Keratinocyte (primary cell): ENCODE measurements around the gene PRSS48. TPM values are rescaled to one million over a fixed set of nuclear protein-coding genes. Genes with fewer than 3 reads are reported as not detected.
A peak's percentile ranks its signal among the peaks of the same experiment; 100 is the strongest.

Experiments
- DNase-seq: peaks from one replicate; pipeline ENCODE4 v3.0.0-alpha.2; 2011; ENCODE audit warnings: low read depth, missing footprints, low spot score
- FAIRE-seq: peaks from 2 replicates; lab custom pipeline; 2011; peaks lifted over from hg19 to GRCh38; lab: Jason Lieb, UNC
- H2AFZ ChIP-seq: 2 replicates; pipeline ENCODE4 v1.6.0; 2012; ENCODE audit warnings: low read length, control low read depth, inconsistent platforms; ENCODE audit not compliant: control insufficient read depth
- H3K27ac ChIP-seq: 2 replicates; pipeline ENCODE4 v1.5.1; 2011; ENCODE audit warnings: low read length; ENCODE audit not compliant: control insufficient read depth, insufficient read depth
- H3K27me3 ChIP-seq: 3 replicates; pipeline ENCODE4 v1.6.0; 2011; ENCODE audit warnings: low read length; ENCODE audit not compliant: control insufficient read depth, insufficient read depth; ENCODE audit errors: extremely low read depth
- H3K36me3 ChIP-seq, 2 experiments: 2 replicates in 1 of 2; 3 replicates in 1 of 2; pipeline ENCODE4 v1.5.1; 2011; ENCODE audit warnings: low read length in 2 of 2, mild to moderate bottlenecking in 1 of 2; ENCODE audit not compliant: control insufficient read depth in 2 of 2, insufficient read depth in 2 of 2; ENCODE audit errors: extremely low read depth in 1 of 2
- H3K4me1 ChIP-seq: 3 replicates; pipeline ENCODE4 v1.5.1; 2011; ENCODE audit warnings: low read length; ENCODE audit not compliant: control insufficient read depth, insufficient read depth; ENCODE audit errors: extremely low read depth
- H3K4me2 ChIP-seq: 3 replicates; pipeline ENCODE4 v1.6.0; 2011; ENCODE audit warnings: low read depth, low read length; ENCODE audit not compliant: control insufficient read depth, insufficient read depth; ENCODE audit errors: extremely low read depth
- H3K4me3 ChIP-seq, 3 experiments: fragments of 200-600 bp in 1 of 3; sonication (generic) in 1 of 3; 2 replicates in 2 of 3; 3 replicates in 1 of 3; pipeline ENCODE4 v1.5.1; 2011 to 2016; ENCODE audit warnings: low read length in 3 of 3, mild to moderate bottlenecking in 3 of 3, control low read depth in 2 of 3, inconsistent platforms in 1 of 3, low read depth in 1 of 3, mixed read lengths in 1 of 3, mixed run types in 1 of 3, moderate library complexity in 1 of 3; ENCODE audit not compliant: control insufficient read depth in 2 of 3, insufficient read depth in 2 of 3; ENCODE audit errors: extremely low read depth in 1 of 3
- H3K79me2 ChIP-seq: 2 replicates; pipeline ENCODE4 v1.6.0; 2012; ENCODE audit warnings: low read length; ENCODE audit not compliant: control insufficient read depth, insufficient read depth
- H3K9ac ChIP-seq: 3 replicates; pipeline ENCODE4 v1.6.0; 2011; ENCODE audit warnings: low read length; ENCODE audit not compliant: control insufficient read depth, insufficient read depth; ENCODE audit errors: extremely low read depth
- H3K9me1 ChIP-seq: 3 replicates; pipeline ENCODE4 v1.6.0; 2011; ENCODE audit warnings: low read length; ENCODE audit not compliant: control insufficient read depth, insufficient read depth; ENCODE audit errors: extremely low read depth
- H3K9me3 ChIP-seq: 2 replicates; pipeline ENCODE4 v1.5.1; 2012; ENCODE audit warnings: low read depth, low read length; ENCODE audit not compliant: control insufficient read depth
- H4K20me1 ChIP-seq: 3 replicates; pipeline ENCODE4 v1.6.0; 2011; ENCODE audit warnings: low read length; ENCODE audit not compliant: control insufficient read depth, insufficient read depth; ENCODE audit errors: extremely low read depth
- CTCF ChIP-seq, 3 experiments: IDR thresholded peaks in 1 of 3; conservative IDR thresholded peaks in 1 of 3; optimal IDR thresholded peaks in 1 of 3; 2 replicates in 2 of 3; 3 replicates in 1 of 3; pipeline versions ENCODE3 to v1.5.1; 2011; ENCODE audit warnings: low read length in 3 of 3, mild to moderate bottlenecking in 3 of 3, moderate library complexity in 2 of 3, control low read depth in 1 of 3, inconsistent platforms in 1 of 3; ENCODE audit not compliant: insufficient read depth in 2 of 3; ENCODE audit errors: extremely low read depth in 1 of 3
- EZH2 ChIP-seq: IDR thresholded peaks from one replicate; pipeline ENCODE4 v1.6.1; 2012; ENCODE audit warnings: inconsistent platforms, mild to moderate bottlenecking, low read length, moderate library complexity
- dilution Hi-C: fragments of 300-500 bp; cut with MboI; formaldehyde crosslinking; loops from one replicate; pipeline ENCODE4 v1.7.0; 2020; ENCODE audit warnings: low sequenced_read_pairs; ENCODE audit not compliant: extremely low pct_ligation_motif_present
- polyA plus RNA-seq, 5 experiments: library from polyadenylated mRNA; depleted of rRNA in 3 of 5; stranded (reverse) in 3 of 5; stranded (forward) in 1 of 5; unstranded in 1 of 5; fragments of >200 nt; gene quantifications; 1 replicate in 1 of 5; 2 replicates in 3 of 5; 3 replicates in 1 of 5; pipeline versions ENCODE4 v1.2.1 to v1.2.3, GENCODE V29; 2011 to 2012; ENCODE audit warnings: missing spikeins in 2 of 5, low read depth in 1 of 5, low replicate concordance in 1 of 5

PRSS48 gene
- polyA plus RNA-seq, 1 donor (not counting 4 experiments of a cell fraction or from before 2014, with no cell fraction given): not detected

- no peaks in the 10 kb centered on the region for H4K20me1 ChIP-seq
- no peak for DNase-seq
- H3K4me3 ChIP-seq: no peak overlapping the region
- no peak overlapping the region for H3K4me2 ChIP-seq
- dilution Hi-C loops: no loop called here
- FAIRE-seq: no peak
- peaks cover 10% of the 10 kb centered on the region for H3K79me2 ChIP-seq
- H3K4me1 ChIP-seq: peaks cover 10% of the 10 kb centered on the region
- no peaks in the 10 kb centered on the region for H3K9me3 ChIP-seq
- TF ChIP-seq EZH2: no peak
- TF ChIP-seq CTCF (optimal IDR thresholded peaks at IDR 0.05 in 1 of 3, IDR thresholded peaks at IDR 0.05 in 1 of 3, conservative IDR thresholded peaks at IDR 0.05 in 1 of 3; ENCODE audit: extremely low read depth in 1 of 3, insufficient read depth in 2 of 3, low read length in 3 of 3): no peak
- H3K9ac ChIP-seq: no peak overlapping the region
- peaks cover 0 to 2% of the 10 kb centered on the region in 2 experiments for H3K36me3 ChIP-seq
- H3K9me1 ChIP-seq: no peaks in the 10 kb centered on the region
- no peak overlapping the region for H3K27ac ChIP-seq
- no peak overlapping the region for H2AFZ ChIP-seq
- no peaks in the 10 kb centered on the region for H3K27me3 ChIP-seq
Measured at GRCh38 chr4:151259752-151260151, 17.2 kb upstream of the PRSS48 start.

- no peaks in the 10 kb centered on the region for H3K9me3 ChIP-seq
- DNase-seq: peak; percentile 21
- no peak for TF ChIP-seq CTCF (optimal IDR thresholded peaks at IDR 0.05 in 1 of 3, IDR thresholded peaks at IDR 0.05 in 1 of 3, conservative IDR thresholded peaks at IDR 0.05 in 1 of 3; ENCODE audit: extremely low read depth in 1 of 3, insufficient read depth in 2 of 3, low read length in 3 of 3)
- no peak for TF ChIP-seq EZH2
- peaks cover 10% of the 10 kb centered on the region for H3K79me2 ChIP-seq
- H3K9me1 ChIP-seq: no peaks in the 10 kb centered on the region
- H3K27ac ChIP-seq: no peak overlapping the region
- H4K20me1 ChIP-seq: no peaks in the 10 kb centered on the region
- H3K36me3 ChIP-seq: peaks cover 0 to 2% of the 10 kb centered on the region in 2 experiments
- H3K9ac ChIP-seq: no peak overlapping the region
- H3K4me2 ChIP-seq: no peak overlapping the region
- H3K4me1 ChIP-seq: peaks cover 10% of the 10 kb centered on the region
- no peak overlapping the region for H3K4me3 ChIP-seq
- H2AFZ ChIP-seq: no peak overlapping the region
- dilution Hi-C loops: no loop called here
- FAIRE-seq: peak; percentile 86
- no peaks in the 10 kb centered on the region for H3K27me3 ChIP-seq
Measured at GRCh38 chr4:151260526-151260925, 16.4 kb upstream of the PRSS48 start.
